GM21528 (cell line): ENCODE results near the gene CACNA1H.
"Not testable (repeated sequence)": the region's sequence is repeated elsewhere in the genome, so short reads cannot be mapped to it uniquely, and the experiment has no call there.

Experiments used
- ATAC-seq: cut with Tn5 transposase; IDR thresholded peaks from one replicate; pipeline ENCODE4 v1.9.1; 2021; ENCODE audit warnings: mild to moderate bottlenecking, moderate library complexity; ENCODE audit not compliant: unreplicated experiment, low FRiP score

The CACNA1H gene

DNA sequence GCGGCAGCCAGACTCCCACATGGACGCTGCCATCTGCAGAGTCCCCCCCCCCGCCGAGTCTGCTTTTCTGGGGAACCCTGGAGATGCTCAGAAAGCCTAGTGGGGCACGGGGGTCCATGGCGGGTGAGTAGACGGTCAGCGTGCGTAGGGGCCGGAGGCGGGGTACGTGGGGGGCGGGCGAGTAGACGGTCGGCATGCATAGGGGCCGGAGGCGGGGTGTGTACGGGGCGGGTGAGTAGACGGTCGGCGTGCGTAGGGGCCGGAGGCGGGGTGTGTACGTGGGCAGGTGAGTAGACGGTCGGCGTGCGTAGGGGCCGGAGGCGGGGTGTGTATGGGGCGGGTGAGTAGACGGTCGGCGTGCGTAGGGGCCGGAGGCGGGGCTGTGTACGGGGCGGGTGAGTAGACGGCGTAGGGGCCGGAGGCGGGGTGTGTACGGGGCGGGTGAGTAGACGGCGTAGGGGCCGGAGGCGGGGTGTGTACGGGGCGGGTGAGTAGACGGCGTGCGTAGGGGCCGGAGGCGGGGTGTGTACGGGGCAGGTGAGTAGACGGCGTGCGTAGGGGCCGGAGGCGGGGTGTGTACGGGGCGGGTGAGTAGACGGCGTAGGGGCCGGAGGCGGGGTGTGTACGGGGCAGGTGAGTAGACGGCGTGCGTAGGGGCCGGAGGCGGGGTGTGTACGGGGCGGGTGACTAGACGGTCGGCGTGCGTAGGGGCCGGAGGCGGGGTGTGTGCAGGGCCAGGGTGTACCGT lies 32.7 kb downstream of the CACNA1H start:
- not testable (repeated sequence) for ATAC-seq

DNA sequence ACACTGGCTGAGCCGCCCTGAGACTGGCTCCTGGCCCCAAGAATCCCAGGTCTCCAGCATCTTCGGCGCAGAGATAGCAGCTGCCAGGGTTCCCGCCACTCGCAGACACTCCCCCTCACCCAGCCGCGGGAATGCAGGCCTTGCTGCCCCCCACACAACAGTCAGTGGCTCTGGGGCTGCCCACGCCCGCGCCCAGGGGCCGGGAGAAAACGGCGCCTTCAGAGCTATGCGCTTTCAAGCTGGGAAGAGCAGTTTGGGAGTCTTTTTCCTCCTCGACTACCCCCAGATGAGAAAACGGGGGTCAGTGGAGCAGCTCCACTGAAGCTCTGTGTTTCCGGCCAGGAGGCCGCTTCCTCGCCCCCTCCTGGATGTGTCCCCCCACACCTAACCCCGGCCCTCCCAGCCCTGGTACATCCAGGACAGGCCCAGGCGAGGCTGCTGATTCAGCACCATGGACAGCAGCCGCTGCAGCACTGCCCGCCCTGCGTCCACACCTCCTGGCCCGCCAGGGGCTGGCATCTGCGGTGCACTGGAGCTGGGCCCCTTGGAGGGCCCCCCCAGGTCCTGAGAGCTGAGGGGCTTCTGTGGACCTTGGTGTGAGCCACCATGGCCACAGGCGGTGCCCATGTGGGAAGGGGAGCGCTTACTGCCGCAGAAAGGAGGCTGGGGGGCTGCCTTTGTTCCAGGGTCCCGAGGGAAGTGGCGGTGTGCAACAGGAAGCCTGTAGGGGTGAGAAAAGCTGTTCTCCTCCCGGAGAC lies 35.7 kb downstream of the CACNA1H start:
- ATAC-seq, result no peak

DNA sequence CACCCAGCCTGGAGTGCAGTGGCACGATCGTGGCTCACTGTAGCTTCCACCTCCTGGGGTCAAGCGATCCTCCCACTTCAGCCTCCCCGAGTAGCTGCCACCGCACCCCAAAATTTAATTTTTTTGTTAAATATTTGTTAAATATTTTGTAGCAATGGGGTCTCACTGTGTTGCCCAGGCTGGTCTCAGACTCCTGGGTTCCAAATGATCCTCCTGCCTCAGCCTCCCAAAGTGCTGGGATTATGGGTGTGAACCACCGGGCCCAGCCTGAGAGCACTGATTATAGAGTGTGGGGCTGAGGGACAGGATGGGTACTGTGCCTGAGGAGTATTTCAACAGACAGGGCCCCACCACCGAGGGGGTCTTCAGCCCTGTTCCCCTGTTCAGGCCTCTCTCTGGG lies 36.5 kb downstream of the CACNA1H start:
- ATAC-seq, result no peak

DNA sequence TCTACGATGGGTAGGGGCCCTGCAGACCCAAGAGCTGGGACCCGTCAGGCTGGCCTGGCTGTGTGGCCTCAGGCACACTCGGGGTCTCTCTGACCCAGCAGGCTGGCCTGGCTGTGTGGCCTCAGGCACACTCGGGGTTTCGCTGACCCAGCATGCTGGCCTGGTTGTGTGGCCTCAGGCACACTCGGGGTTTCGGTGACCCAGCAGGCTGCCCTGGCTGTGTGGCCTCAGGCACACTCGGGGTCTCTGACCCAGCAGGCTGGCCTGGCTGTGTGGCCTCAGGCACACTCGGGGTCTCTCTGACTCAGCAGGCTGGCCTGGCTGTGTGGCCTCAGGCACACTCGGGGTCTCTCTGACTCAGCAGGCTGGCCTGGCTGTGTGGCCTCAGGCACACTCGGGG lies 37.9 kb downstream of the CACNA1H start:
- ATAC-seq, result not testable (repeated sequence)

DNA sequence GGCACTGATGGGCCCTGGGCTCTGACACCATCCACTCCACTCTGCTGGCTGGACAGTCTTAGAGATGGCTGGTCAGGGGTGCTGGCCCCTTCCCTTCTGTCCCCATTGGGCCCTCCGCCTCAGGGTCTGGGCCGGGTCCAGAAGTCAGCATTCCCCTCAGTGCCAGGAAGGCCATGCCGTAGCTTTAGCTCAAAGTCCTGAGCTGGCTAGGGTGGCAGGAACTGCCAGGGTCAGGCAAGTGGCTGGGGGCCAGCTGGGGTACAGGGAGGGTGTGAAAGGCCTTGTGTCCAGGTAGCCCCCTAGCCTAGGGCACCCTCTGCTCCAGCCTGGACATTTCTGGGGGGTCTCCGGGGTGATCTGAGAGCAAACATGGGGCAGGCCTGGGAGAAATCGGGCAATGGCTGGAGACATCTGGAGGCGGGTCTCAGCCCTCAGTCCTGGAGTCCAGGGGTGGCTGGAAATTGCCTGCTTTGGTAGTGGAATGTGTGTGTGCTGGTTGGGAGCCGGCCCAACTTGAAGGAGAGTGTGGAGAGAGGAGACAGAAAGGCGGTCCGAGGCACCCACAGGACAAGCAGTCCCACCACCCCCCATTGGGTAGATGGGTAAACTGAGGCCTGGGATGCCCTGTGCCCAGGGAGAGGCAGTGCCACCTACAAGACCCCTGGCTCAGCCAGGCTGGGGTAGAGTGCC lies 39.6 kb downstream of the CACNA1H start:
- no peak for ATAC-seq

DNA sequence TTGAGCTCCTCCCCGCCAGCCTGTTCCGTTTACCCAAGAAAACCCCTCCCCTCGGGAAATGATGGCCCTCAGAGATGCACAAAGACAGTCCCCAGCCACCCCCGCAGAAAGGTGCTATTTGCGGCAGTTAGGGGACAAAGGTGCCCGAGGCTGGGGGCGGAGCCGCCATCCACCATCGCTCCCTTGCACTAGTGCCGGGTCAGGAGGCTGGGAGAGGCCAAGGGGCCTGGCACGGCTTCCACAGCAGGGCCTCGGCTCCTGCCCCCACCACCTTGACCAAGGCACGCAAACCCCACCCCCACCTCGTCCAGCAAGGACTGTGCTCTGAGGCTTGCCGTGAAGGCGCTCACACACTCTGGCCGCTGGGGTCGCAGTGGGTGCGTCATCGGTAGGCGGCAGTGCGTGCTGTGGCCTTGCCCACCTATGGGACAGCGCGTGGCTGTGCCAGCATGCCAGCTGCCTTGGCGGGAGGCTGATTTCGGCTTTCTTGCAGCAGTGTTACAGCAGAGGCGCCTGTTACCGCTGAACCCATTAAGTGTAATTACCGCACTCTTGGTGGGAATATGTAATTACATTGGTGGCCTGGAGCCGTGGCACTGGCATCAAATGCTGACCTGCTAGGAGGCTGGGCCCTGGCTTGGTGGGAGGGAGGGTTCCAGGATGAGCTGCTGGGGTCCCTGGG lies 40.4 kb downstream of the CACNA1H start:
- no peak for ATAC-seq

DNA sequence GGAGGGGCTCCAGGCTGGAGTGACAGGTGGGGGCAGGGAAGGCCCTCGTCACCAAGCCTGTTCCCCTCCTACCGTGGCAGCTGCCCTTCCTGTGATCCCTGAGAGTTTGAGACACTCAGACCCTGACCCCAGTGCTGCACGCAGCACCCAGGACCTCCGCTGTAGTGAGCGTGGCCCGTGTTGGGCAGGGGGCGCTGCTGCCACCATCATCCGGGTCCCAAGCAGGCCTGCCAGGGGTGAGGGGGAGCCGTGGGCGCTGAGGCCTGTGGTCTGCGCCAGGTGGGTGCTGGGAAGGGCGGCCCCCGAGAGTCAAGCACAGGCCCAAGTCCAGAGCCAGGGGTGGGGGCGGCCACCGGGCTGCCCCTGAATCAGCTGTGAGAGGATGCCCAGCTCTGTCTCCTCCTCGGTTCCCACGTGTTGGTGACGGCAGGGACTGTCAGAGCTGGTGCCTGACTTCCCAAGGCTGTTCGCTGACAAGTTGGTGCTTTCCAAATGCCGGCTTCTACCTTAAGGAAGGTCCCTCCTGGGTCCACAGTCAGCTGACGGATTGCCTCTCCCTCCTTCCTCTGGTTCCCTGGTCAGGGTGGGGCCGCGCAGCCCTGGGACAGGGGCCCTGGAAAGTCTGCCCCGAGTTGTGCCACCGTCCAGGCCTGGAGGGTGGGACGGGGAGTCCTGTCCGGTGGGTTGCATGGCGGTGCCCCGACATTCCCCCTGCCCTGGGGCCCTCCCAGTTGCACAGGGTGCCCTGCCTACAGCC lies 41.1 kb downstream of the CACNA1H start:
- no peak for ATAC-seq

DNA sequence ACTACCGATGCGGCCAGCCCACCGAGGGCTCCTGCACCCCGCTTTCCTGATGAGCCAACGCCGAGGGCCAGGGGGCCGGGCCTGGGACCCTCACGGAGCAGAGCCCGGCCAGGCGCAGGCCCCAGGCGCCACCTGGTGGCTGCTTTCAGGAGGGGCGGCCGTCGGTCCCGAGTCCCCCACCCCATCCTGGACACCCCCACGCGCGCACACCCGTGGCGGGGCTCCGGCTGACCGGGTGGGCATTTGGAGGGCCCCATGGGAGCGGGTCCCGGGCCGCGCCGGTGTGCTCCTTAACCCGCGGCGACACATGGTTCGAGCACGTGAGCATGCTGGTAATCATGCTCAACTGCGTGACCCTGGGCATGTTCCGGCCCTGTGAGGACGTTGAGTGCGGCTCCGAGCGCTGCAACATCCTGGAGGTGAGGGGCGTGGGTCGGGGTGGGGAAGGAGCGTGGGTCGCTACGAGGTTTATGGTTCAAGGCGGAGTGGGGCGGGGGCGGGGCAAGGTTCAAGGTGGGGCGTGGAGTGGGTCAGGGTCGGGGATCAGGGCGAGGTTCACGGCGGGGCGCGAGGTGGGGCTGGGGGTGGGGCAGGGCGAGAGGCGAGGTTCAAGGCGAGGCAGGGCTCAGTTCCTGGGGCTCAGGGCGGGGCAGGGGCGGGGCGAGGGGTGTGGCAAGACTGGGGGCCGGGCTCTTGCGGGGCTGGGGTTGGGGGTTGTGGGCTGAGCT lies 41.9 kb downstream of the CACNA1H start:
- ATAC-seq, result no peak

DNA sequence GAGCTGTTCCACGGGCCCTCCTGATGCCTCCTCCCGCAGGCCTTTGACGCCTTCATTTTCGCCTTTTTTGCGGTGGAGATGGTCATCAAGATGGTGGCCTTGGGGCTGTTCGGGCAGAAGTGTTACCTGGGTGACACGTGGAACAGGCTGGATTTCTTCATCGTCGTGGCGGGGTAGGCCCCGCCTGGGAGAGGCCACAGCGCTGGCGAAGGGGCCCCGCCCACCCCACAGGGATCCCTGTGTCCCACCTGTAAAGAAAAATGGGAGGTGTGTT lies 42.4 kb downstream of the CACNA1H start:
- no peak for ATAC-seq

DNA sequence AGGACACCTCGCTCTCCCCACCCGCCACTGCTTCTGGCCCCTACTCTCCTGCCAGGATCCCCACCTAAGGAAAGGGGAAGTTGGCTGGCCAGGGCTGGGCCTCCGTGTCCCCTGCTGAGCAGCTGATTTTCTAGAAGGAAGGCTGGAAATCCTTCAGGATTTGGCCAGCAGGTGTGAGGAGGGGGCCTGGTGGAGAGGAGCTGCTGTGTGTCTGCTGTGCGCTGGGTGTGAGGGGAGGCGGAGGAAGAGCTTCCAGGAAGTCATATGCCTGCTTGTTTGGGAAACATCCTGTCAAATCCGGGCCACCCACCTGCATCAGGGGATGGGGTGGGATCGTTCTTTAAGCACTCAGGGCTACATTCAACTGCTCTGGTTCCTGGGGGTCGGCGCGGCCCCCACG lies 43.6 kb downstream of the CACNA1H start:
- no peak for ATAC-seq

DNA sequence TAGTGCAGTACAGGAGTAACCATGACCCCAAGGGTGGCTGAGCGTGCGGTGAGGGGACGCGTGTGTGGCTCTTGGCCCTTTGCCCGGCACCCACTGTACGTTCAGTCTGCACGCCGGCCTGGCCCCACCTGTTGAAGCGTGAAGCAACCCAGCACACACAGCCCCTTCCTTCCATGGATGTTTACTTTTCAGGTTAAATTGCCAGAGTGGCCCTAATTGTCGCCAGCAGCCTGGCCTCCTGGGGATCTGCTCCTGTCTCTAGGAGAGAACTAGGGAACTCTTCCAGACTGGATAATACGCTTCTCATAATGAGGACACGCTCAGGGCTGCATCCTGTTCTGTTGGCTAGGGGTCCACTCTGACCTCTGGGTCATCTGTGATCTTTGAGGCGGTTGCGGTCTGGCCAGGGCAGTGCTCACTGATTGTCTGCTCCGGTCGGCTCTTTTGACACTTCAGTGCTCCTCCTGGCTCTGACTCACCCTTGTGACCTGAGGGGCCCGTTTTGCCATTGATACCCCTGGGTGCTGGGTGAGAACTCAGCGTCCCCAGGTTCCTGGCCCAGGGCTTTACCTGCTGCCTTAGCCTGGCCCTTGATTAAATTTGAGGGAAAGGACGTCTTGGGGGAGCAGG lies 44.4 kb downstream of the CACNA1H start:
- ATAC-seq, result no peak

DNA sequence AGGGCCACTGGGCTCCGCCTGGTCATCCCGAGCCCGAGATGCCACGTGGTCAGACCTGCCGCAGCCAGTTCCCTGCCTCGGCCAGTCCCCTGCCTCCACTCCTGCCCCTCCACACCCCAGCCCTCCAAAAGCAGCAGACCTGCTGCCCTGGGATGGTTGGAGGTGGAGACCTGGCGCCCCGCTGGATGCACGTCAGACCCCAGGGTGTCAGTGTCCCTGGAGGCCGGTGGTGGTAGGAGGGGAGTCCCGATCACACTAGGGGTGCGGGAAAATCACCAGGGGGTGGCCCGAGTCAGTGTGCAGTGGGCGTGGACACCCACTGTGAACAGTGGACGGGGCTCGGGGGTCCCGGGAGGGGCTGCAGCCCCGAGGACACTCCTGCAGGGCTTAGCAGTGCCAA lies 45.3 kb downstream of the CACNA1H start:
- no peak for ATAC-seq

DNA sequence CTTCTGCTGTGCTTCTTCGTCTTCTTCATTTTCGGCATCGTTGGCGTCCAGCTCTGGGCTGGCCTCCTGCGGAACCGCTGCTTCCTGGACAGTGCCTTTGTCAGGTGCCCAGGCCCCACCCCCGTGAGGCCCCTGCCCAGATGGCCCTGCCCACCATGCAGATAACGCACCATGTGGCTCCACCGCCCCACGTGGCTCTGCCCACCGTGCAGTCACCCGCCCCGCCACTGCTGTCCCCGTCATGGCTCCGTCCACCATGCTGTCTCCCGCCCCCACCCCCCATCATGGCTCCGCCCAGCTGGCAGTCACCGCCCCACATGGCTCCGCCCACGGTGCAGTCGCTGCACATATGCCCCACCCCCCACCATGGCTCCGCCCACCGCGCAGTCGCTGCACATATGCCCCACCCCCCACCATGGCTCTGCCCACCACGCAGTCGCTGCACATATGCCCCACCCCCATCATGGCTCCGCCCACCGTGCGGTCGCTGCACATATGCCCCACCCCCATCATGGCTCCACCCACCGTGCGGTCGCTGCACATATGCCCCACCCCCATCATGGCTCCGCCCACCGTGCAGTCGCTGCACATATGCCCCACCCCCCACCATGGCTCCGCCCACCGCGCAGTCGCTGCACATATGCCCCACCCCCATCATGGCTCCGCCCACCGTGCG lies 45.9 kb downstream of the CACNA1H start:
- not testable (repeated sequence) for ATAC-seq

DNA sequence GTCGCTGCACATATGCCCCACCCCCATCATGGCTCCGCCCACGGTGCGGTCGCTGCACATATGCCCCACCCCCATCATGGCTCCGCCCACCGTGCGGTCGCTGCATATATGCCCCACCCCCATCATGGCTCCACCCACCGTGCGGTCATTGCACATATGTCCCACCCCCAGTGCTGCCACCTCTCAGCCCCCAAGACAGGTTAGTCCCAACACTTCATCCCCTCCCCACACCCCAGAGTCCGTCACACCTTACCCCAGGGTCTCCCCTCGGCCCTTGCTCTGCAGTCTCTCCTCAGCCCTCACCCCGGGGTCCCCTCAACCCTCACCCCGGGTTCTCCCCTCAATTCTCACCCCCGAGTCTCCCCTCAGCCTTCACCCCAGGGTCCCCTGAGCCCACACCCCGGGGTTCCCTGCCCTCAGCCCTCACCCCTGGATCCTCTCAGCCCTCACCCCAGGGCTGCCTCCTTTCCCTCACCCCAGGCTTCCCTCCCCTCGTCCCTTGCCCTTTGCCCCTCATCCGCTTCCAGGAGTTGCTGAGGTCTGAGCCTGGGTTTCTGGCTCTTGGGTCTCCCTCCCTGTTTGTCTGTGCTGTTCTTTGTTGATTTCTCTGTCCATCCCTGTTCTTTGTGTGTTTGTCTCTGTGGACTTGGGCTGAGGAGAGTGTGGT lies 46.6 kb downstream of the CACNA1H start:
- no peak for ATAC-seq

DNA sequence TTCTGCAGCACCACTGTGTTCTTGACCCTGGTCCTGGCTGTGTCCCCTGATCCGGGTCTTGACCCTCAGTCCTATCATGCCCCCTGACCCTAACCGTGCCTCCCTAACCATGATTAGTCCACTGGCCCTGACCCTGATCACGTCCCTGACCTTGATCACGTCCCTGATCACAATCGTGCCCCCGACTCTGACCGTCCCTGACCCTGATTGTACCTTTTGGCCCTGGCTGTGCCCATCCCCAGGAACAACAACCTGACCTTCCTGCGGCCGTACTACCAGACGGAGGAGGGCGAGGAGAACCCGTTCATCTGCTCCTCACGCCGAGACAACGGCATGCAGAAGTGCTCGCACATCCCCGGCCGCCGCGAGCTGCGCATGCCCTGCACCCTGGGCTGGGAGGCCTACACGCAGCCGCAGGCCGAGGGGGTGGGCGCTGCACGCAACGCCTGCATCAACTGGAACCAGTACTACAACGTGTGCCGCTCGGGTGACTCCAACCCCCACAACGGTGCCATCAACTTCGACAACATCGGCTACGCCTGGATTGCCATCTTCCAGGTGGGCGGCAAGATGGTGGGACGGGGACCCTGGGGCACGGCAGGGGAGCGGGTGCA lies 47.2 kb downstream of the CACNA1H start:
- ATAC-seq, result no peak

DNA sequence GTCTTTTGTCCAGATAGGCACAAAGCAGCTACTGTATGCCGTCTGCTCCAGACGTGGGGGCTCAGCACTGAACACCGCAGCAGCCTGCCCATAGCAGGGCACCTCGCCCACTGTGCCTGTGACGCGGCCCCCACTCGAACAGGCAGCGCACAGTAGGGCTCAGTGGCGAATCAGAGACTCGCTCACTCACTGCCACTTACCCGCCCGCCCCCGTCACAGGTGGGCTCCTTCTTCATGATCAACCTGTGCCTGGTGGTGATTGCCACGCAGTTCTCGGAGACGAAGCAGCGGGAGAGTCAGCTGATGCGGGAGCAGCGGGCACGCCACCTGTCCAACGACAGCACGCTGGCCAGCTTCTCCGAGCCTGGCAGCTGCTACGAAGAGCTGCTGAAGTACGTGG lies 48.5 kb downstream of the CACNA1H start:
- no peak for ATAC-seq

DNA sequence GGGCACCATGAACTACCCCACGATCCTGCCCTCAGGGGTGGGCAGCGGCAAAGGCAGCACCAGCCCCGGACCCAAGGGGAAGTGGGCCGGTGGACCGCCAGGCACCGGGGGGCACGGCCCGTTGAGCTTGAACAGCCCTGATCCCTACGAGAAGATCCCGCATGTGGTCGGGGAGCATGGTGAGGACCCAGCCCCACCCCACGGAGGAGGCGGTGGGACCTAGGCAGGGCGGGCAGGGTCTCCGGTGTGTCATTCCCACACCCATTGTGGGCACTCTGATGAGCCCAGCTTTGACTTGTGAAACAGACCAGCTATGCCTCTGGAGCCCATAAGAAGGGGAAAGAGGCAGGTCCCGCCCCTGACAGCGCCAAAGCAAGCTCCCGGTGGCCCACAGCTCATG lies 49.4 kb downstream of the CACNA1H start:
- no peak for ATAC-seq

DNA sequence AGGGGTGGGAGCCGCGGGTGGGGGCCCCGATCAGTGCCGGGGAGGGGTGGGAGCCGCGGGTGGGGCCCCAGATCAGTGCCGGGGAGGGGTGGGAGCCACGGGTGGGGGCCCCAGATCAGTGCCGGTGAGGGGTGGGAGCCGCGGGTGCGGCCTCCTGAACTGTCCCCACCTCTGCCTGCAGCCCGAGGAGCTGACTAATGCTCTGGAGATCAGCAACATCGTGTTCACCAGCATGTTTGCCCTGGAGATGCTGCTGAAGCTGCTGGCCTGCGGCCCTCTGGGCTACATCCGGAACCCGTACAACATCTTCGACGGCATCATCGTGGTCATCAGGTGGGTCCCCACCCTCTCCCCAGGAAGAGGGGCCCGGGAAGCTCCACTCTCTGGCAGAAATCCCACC lies 52.0 kb downstream of the CACNA1H start:
- ATAC-seq, result no peak
